ENCODE data around the gene TXK.

The TXK gene

GRCh38 chr4:48043504-48043903 is 90.5 kb downstream of the TXK start (continued):
- TF ChIP-seq PRDM2 (tag by site-specific recombination; IDR thresholded peaks at IDR 0.05; ENCODE audit: borderline replicate concordance) (no peak), SETDB1 (IDR thresholded peaks at IDR 0.05; ENCODE audit: insufficient read length, low read length) (no peak), ZNF555 (tag by site-specific recombination; conservative IDR thresholded peaks at IDR 0.05) (no peak), ZNF529 (tag by site-specific recombination; IDR thresholded peaks at IDR 0.05; ENCODE audit: insufficient replicate concordance) (no peak)
- TF ChIP-seq, protein P1, sequence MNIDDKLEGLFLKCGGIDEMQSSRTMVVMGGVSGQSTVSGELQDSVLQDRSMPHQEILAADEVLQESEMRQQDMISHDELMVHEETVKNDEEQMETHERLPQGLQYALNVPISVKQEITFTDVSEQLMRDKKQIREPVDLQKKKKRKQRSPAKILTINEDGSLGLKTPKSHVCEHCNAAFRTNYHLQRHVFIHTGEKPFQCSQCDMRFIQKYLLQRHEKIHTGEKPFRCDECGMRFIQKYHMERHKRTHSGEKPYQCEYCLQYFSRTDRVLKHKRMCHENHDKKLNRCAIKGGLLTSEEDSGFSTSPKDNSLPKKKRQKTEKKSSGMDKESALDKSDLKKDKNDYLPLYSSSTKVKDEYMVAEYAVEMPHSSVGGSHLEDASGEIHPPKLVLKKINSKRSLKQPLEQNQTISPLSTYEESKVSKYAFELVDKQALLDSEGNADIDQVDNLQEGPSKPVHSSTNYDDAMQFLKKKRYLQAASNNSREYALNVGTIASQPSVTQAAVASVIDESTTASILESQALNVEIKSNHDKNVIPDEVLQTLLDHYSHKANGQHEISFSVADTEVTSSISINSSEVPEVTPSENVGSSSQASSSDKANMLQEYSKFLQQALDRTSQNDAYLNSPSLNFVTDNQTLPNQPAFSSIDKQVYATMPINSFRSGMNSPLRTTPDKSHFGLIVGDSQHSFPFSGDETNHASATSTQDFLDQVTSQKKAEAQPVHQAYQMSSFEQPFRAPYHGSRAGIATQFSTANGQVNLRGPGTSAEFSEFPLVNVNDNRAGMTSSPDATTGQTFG (tag by site-specific recombination; IDR thresholded peaks at IDR 0.05; ENCODE audit: borderline replicate concordance) = no peak

DNA sequence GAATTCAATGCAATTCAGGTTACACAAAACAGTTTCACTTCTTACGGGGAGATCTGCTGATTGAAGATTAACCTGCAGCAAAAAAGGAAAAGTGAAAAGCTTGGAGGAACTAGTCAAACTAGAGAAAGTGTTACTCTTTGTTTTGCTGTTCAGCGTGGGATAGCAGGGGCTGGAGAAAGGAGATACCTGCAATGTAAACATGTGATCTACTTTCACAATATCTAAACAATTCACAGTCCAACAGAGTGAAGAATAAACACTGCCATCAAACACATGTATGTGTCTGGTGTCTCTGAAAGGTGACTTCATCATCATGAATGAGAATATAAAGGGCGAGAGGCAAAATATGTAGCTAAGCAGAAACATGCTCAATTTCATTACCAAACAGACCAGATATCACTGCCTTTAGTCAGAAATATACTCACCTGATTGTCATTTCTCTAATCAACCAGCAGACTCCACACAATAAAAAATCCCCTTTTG is 91.0 kb downstream of the TXK start:
- ChIA-PET CTCF (interaction anchor here (0.6 to 2.0 kb wide), 4 partner anchors 9 to 273 kb away, joined by 3 to 7 read pairs (median 3); no protein-coding TSS in a partner anchor), POLR2A (no interaction called here)
- no peak overlapping the region for H3K27ac ChIP-seq (ENCODE audit: extremely low read depth, low read depth, low read length)
- no peaks in the 10 kb centered on the region for H3K36me3 ChIP-seq (ENCODE audit: control insufficient read depth in 2 of 2, insufficient read depth in 1 of 2, low read length in 2 of 2)
- 0 out of 2 replicates have a peak, but pooled peaks have one; percentile 19 for TF ChIP-seq PRDM1 (tag by site-specific recombination; IDR thresholded peaks at IDR 0.05)
- TF ChIP-seq ZFP69B (tag by site-specific recombination; IDR thresholded peaks at IDR 0.05) = no peak
- no peak for TF ChIP-seq ZNF561 (tag by site-specific recombination; IDR thresholded peaks at IDR 0.05; ENCODE audit: borderline replicate concordance)
- TF ChIP-seq ZNF571 (tag by site-specific recombination; IDR thresholded peaks at IDR 0.05) = no peak
- H3K4me1 ChIP-seq (ENCODE audit: control insufficient read depth, insufficient read depth, low read length) = no peaks in the 10 kb centered on the region
- no peaks in the 10 kb centered on the region for H3K9me3 ChIP-seq (ENCODE audit: control insufficient read depth, insufficient read depth, low read depth, low read length)
- H3K4me3 ChIP-seq (ENCODE audit: low read depth, low read length) = no peak overlapping the region

GRCh38 chr4:48041535-48042137 is 92.4 kb downstream of the TXK start:
- Histone ChIP-seq H3K9me3 (ENCODE audit: control insufficient read depth, insufficient read depth, low read depth, low read length) (no peaks in the 10 kb centered on the region), H3K4me1 (ENCODE audit: control insufficient read depth, insufficient read depth, low read length) (no peaks in the 10 kb centered on the region), H3K4me3 (ENCODE audit: low read depth, low read length) (no peak overlapping the region), H3K27ac (ENCODE audit: extremely low read depth, low read depth, low read length) (no peak overlapping the region), H3K36me3 (ENCODE audit: control insufficient read depth in 2 of 2, insufficient read depth in 1 of 2, low read length in 2 of 2) (no peaks in the 10 kb centered on the region)
- ChIA-PET CTCF (interaction anchor here (1.4 to 2.0 kb wide), 2 partner anchors 7 to 46 kb away, joined by 5 to 7 read pairs; no protein-coding TSS in a partner anchor), POLR2A (no interaction called here)
- TF ChIP-seq GLI4 (tag by site-specific recombination; IDR thresholded peaks at IDR 0.05) (no peak), ZNF664 (tag by site-specific recombination; IDR thresholded peaks at IDR 0.05) (no peak), ZNF175 (tag by site-specific recombination; IDR thresholded peaks at IDR 0.05) (no peak)
- TF ChIP-seq, protein P2, sequence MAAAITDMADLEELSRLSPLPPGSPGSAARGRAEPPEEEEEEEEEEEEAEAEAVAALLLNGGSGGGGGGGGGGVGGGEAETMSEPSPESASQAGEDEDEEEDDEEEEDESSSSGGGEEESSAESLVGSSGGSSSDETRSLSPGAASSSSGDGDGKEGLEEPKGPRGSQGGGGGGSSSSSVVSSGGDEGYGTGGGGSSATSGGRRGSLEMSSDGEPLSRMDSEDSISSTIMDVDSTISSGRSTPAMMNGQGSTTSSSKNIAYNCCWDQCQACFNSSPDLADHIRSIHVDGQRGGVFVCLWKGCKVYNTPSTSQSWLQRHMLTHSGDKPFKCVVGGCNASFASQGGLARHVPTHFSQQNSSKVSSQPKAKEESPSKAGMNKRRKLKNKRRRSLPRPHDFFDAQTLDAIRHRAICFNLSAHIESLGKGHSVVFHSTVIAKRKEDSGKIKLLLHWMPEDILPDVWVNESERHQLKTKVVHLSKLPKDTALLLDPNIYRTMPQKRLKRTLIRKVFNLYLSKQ (tag by site-specific recombination; IDR thresholded peaks at IDR 0.05; ENCODE audit: borderline replicate concordance) = no peak

All from HEK293 (cell line).